HEK293 (cell line): Measurements from ENCODE around the gene DPEP1.
A peak's percentile ranks its signal among the peaks of the same experiment; 100 is the strongest.

Source experiments
- CTCF ChIA-PET: fragments of 350-600 bp; formaldehyde crosslinking; extraction: SDS; loops from one replicate; lab custom pipeline; 2021; ENCODE audit warnings: antibody characterized with exemption; lab: Yijun Ruan, JAX
- POLR2A ChIA-PET: fragments of 300-600 bp; formaldehyde crosslinking; extraction: SDS; loops from one replicate; lab custom pipeline; 2020; ENCODE audit warnings: antibody characterized with exemption, inconsistent platforms; lab: Yijun Ruan, JAX
- H3K27ac ChIP-seq: fragments of 200-500 bp; sonication (Bioruptor generic); 2 replicates; pipeline ENCODE4 v1.5.1; 2014; ENCODE audit warnings: low read depth, low read length, control low read depth, inconsistent platforms; ENCODE audit errors: extremely low read depth
- H3K36me3 ChIP-seq, 2 experiments: fragments of 200-500 bp in 1 of 2; sonication (Bioruptor generic) in 1 of 2; 1 replicate in 1 of 2; 2 replicates in 1 of 2; pipeline ENCODE4 v1.5.1; 2014 to 2017; ENCODE audit warnings: inconsistent platforms in 2 of 2, low read length in 2 of 2; ENCODE audit not compliant: control insufficient read depth in 2 of 2, insufficient read depth in 1 of 2
- H3K4me1 ChIP-seq: fragments of 200-500 bp; sonication (Bioruptor generic); 2 replicates; pipeline ENCODE4 v1.5.1; 2014; ENCODE audit warnings: mild to moderate bottlenecking, low read length, inconsistent platforms; ENCODE audit not compliant: control insufficient read depth, insufficient read depth
- H3K4me3 ChIP-seq: 2 replicates; pipeline ENCODE4 v1.5.1; 2011; ENCODE audit warnings: low read depth, mild to moderate bottlenecking, control low read depth, low read length, moderate library complexity
- H3K9me3 ChIP-seq: fragments of 200-500 bp; sonication (Bioruptor generic); 2 replicates; pipeline ENCODE4 v1.5.1; 2014; ENCODE audit warnings: low read depth, low read length, inconsistent platforms; ENCODE audit not compliant: control insufficient read depth, insufficient read depth
- EGR2 ChIP-seq: fragments of 450-650 bp; formaldehyde crosslinking; IDR thresholded peaks from 2 replicates; pipeline ENCODE4 v1.5.1; 2016; ENCODE audit warnings: low read depth, missing biosample characterization, missing genetic modification characterization
- FEZF1 ChIP-seq: fragments of 450-650 bp; formaldehyde crosslinking; IDR thresholded peaks from 2 replicates; pipeline ENCODE4 v1.5.1; 2016; ENCODE audit warnings: missing biosample characterization, missing genetic modification characterization
- GLIS1 ChIP-seq: fragments of 450-650 bp; formaldehyde crosslinking; IDR thresholded peaks from 2 replicates; pipeline ENCODE4 v1.5.1; 2016; ENCODE audit warnings: missing biosample characterization, missing genetic modification characterization
- GLIS2 ChIP-seq: fragments of 450-650 bp; formaldehyde crosslinking; IDR thresholded peaks from 2 replicates; pipeline ENCODE4 v1.5.1; 2016; ENCODE audit warnings: missing biosample characterization, missing genetic modification characterization
- HOXA7 ChIP-seq: sonication (generic); formaldehyde crosslinking; IDR thresholded peaks from 2 replicates; pipeline ENCODE4 v1.8.1; 2022; ENCODE audit warnings: missing genetic modification reagents, borderline replicate concordance
- HOXD13 ChIP-seq: sonication (generic); formaldehyde crosslinking; IDR thresholded peaks from 2 replicates; pipeline ENCODE4 v1.8.0; 2022; ENCODE audit warnings: missing genetic modification reagents, borderline replicate concordance
- IKZF3 ChIP-seq: fragments of 450-650 bp; IDR thresholded peaks from 2 replicates; pipeline ENCODE4 v1.5.0; 2018; ENCODE audit warnings: missing biosample characterization, mild to moderate bottlenecking, missing genetic modification characterization, moderate library complexity
- KLF1 ChIP-seq: fragments of 450-650 bp; formaldehyde crosslinking; IDR thresholded peaks from 2 replicates; pipeline ENCODE4 v1.5.1; 2016; ENCODE audit warnings: missing biosample characterization, missing genetic modification characterization
- OVOL3 ChIP-seq: fragments of 450-650 bp; formaldehyde crosslinking; IDR thresholded peaks from 2 replicates; pipeline ENCODE4 v1.5.1; 2016; ENCODE audit warnings: missing biosample characterization, missing genetic modification characterization
- PATZ1 ChIP-seq: fragments of 450-650 bp; formaldehyde crosslinking; IDR thresholded peaks from 2 replicates; pipeline ENCODE4 v1.5.1; 2016; ENCODE audit warnings: missing biosample characterization, missing genetic modification characterization
- REST ChIP-seq: fragments of 450-650 bp; formaldehyde crosslinking; IDR thresholded peaks from 2 replicates; pipeline ENCODE4 v1.5.1; 2016; ENCODE audit warnings: missing biosample characterization, missing genetic modification characterization
- SP2 ChIP-seq: fragments of 450-650 bp; formaldehyde crosslinking; IDR thresholded peaks from 2 replicates; pipeline ENCODE4 v1.5.1; 2016; ENCODE audit warnings: missing biosample characterization, missing genetic modification characterization
- ZBTB8A ChIP-seq: fragments of 450-650 bp; formaldehyde crosslinking; IDR thresholded peaks from 2 replicates; pipeline ENCODE4 v1.5.1; 2016; ENCODE audit warnings: missing biosample characterization, missing genetic modification characterization
- ZNF19 ChIP-seq: fragments of 450-650 bp; formaldehyde crosslinking; IDR thresholded peaks from 2 replicates; pipeline ENCODE4; 2016; ENCODE audit warnings: missing biosample characterization, missing genetic modification characterization, low read depth
- ZNF2 ChIP-seq: fragments of 450-650 bp; formaldehyde crosslinking; IDR thresholded peaks from 2 replicates; pipeline ENCODE4 v1.5.1; 2016; ENCODE audit warnings: missing biosample characterization, missing genetic modification characterization
- ZNF24 ChIP-seq: fragments of 450-650 bp; formaldehyde crosslinking; IDR thresholded peaks from 2 replicates; pipeline ENCODE4 v1.5.1; 2016; ENCODE audit warnings: missing biosample characterization, missing genetic modification characterization
- ZNF37A ChIP-seq: fragments of 450-650 bp; IDR thresholded peaks from 2 replicates; pipeline ENCODE4 v1.5.1; 2018; ENCODE audit warnings: missing biosample characterization, missing genetic modification characterization
- ZNF404 ChIP-seq: fragments of 450-650 bp; formaldehyde crosslinking; IDR thresholded peaks from 2 replicates; pipeline ENCODE4 v1.5.1; 2017; ENCODE audit warnings: missing biosample characterization, missing genetic modification characterization
- ZNF510 ChIP-seq: fragments of 450-650 bp; formaldehyde crosslinking; IDR thresholded peaks from 2 replicates; pipeline ENCODE4 v1.5.1; 2018; ENCODE audit warnings: mild to moderate bottlenecking, missing genetic modification characterization, missing biosample characterization; ENCODE audit not compliant: insufficient replicate concordance
- ZNF558 ChIP-seq: fragments of 450-650 bp; formaldehyde crosslinking; IDR thresholded peaks from 2 replicates; pipeline ENCODE4 v1.5.1; 2016; ENCODE audit warnings: missing biosample characterization, missing genetic modification characterization
- ZNF585B ChIP-seq: fragments of 450-650 bp; formaldehyde crosslinking; IDR thresholded peaks from 2 replicates; pipeline ENCODE4 v1.5.1; 2016; ENCODE audit warnings: missing biosample characterization, missing genetic modification characterization
- ZNF600 ChIP-seq: fragments of 450-650 bp; formaldehyde crosslinking; IDR thresholded peaks from 2 replicates; pipeline ENCODE4 v1.5.1; 2016; ENCODE audit warnings: missing biosample characterization, missing genetic modification characterization
- ZNF610 ChIP-seq: fragments of 450-650 bp; formaldehyde crosslinking; IDR thresholded peaks from 2 replicates; pipeline ENCODE4 v1.5.1; 2016; ENCODE audit warnings: missing biosample characterization, missing genetic modification characterization, borderline replicate concordance
- ZNF626 ChIP-seq: fragments of 450-650 bp; sonication (Bioruptor Pico); formaldehyde crosslinking; IDR thresholded peaks from 2 replicates; pipeline ENCODE4 v1.5.1; 2018; ENCODE audit warnings: missing biosample characterization, missing genetic modification characterization, inconsistent platforms
- ZNF658 ChIP-seq: fragments of 450-650 bp; formaldehyde crosslinking; IDR thresholded peaks from 2 replicates; pipeline ENCODE4; 2016; ENCODE audit warnings: missing biosample characterization, missing genetic modification characterization
- ZNF664 ChIP-seq: fragments of 450-650 bp; formaldehyde crosslinking; IDR thresholded peaks from 2 replicates; pipeline ENCODE4 v1.5.1; 2016; ENCODE audit warnings: missing biosample characterization, missing genetic modification characterization
- ZNF843 ChIP-seq: fragments of 450-650 bp; formaldehyde crosslinking; IDR thresholded peaks from 2 replicates; pipeline ENCODE4 v1.5.1; 2016; ENCODE audit warnings: missing biosample characterization, missing genetic modification characterization
- ZSCAN4 ChIP-seq: fragments of 450-650 bp; formaldehyde crosslinking; IDR thresholded peaks from 2 replicates; pipeline ENCODE4 v1.5.1; 2017; ENCODE audit warnings: missing biosample characterization, missing genetic modification characterization

Gene DPEP1

GRCh38 chr16:89602273-89602951, 11.0 kb upstream of the DPEP1 start (continued):
- 0 out of 2 replicates have a peak, but pooled peaks have one; percentile 22 for TF ChIP-seq GLIS2 (tag by site-specific recombination)
- TF ChIP-seq HOXA7 (CRISPR knock-in tag) = no peak
- peak; percentile 67; the same call in 1 of the 2 replicates for TF ChIP-seq ZNF600
- TF ChIP-seq ZNF558 (tag by site-specific recombination) = no peak
- 0 out of 2 replicates have a peak, but pooled peaks have one; percentile 11 for TF ChIP-seq FEZF1 (tag by site-specific recombination)
- 0 out of 2 replicates have a peak, but pooled peaks have one; percentile 8 for TF ChIP-seq IKZF3
- no peak for TF ChIP-seq ZNF510 (tag by site-specific recombination)
- no peak for TF ChIP-seq ZNF610 (tag by site-specific recombination)
- 0 out of 2 replicates have a peak, but pooled peaks have one; percentile 20 for TF ChIP-seq SP2 (tag by site-specific recombination)
- 0 out of 2 replicates have a peak, but pooled peaks have one; percentile 15 for TF ChIP-seq ZNF843 (tag by site-specific recombination)
- peak; percentile 94 for TF ChIP-seq EGR2
- TF ChIP-seq ZBTB8A (tag by site-specific recombination) = no peak

- Histone ChIP-seq H3K4me3 (no peak overlapping the region), H3K27ac (no peak overlapping the region)
- no peak for TF ChIP-seq ZNF24
- TF ChIP-seq ZSCAN4 = peak; percentile 81
- peak; percentile 27; the same call in 1 of the 2 replicates for TF ChIP-seq ZNF2 (tag by site-specific recombination)
- TF ChIP-seq, all 188 proteins: peak for 2
- CTCF ChIA-PET = interaction anchor here (0.6 to 0.9 kb wide), 2 partner anchors 65 to 436 kb away, joined by 3 to 4 read pairs; no protein-coding TSS in a partner anchor
- H3K4me1 ChIP-seq = no peaks in the 10 kb centered on the region
- POLR2A ChIA-PET = interaction anchor here (0.8 to 0.9 kb wide), 2 partner anchors 83 to 97 kb away, joined by 4 read pairs; partner anchors contain the start of gene CDK10
- H3K36me3 ChIP-seq = no peaks in the 10 kb centered on the region
- no peaks in the 10 kb centered on the region for H3K9me3 ChIP-seq
Observed at GRCh38 chr16:89602952-89603590, 10.4 kb upstream of the DPEP1 start.

GRCh38 chr16:89604764-89605163, 8.7 kb upstream of the DPEP1 start:
- ChIA-PET POLR2A (no interaction called here), CTCF (interaction anchor here (0.6 kb wide), 1 partner anchor 152 kb away, joined by 3 read pairs; no protein-coding TSS in a partner anchor)
- H3K9me3 ChIP-seq = no peaks in the 10 kb centered on the region
- TF ChIP-seq ZNF626 = no peak
- no peak for TF ChIP-seq ZNF585B (tag by site-specific recombination)
- no peak for TF ChIP-seq PATZ1 (tag by site-specific recombination)
- TF ChIP-seq ZNF37A (tag by site-specific recombination) = no peak
- no peak for TF ChIP-seq KLF1
- no peak for TF ChIP-seq ZNF664
- TF ChIP-seq OVOL3 (tag by site-specific recombination) = no peak
- TF ChIP-seq ZNF19 (tag by site-specific recombination) = no peak
- TF ChIP-seq HOXD13 (CRISPR knock-in tag) = no peak
- no peak for TF ChIP-seq REST (tag by site-specific recombination)
- TF ChIP-seq GLIS1 (tag by site-specific recombination) = no peak
- no peak for TF ChIP-seq ZNF404
- no peak for TF ChIP-seq ZNF658 (tag by site-specific recombination)
- peaks cover 4% of the 10 kb centered on the region; the same call in 1 of the 2 replicates for H3K4me1 ChIP-seq
- H3K36me3 ChIP-seq = no peaks in the 10 kb centered on the region
- no peak overlapping the region for H3K4me3 ChIP-seq
- H3K27ac ChIP-seq = no peak overlapping the region
